Measurements from ENCODE around the gene ST3GAL5.
"Not testable (repeated sequence)": the region's sequence is repeated elsewhere in the genome, so short reads cannot be mapped to it uniquely, and the experiment has no call there.

ST3GAL5 gene

DNA sequence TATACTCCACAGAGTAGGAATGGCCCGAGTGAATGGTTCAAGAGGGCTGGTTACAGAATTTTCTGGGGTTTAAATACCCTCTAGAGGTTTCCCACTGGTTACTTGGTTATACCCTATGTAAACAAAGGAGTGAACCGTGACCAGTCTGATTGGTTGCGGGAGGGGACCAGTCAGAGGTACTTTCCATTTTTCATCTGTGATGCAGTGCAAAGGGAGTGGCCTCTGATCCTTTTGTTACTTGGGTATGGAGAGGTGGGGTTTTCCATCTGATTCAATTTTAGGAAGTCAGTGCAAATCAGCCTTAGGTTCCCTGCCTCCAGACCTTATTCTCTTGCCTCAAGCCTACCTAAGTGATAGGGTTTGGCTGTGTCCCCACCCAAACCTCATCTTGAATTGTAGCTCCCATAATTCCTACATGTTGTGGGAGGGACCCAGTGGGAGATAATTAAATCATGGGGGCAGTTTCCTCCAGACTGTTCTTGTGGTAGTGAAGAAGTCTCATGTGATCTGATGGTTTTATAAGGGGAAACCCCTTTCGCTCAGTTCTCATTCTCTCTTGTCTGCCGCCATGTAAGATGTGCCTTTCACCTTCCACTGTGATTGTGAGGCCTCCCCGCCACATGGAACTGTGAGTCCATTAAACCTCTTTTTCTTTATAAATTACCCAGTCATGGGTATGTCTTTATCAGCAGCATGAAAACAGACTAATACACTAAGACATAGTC, 5.9 kb upstream of the ST3GAL5 start:
- FAIRE-seq; DNase-seq (ENCODE audit: insufficient read length, low spot score): not testable (repeated sequence)

DNA sequence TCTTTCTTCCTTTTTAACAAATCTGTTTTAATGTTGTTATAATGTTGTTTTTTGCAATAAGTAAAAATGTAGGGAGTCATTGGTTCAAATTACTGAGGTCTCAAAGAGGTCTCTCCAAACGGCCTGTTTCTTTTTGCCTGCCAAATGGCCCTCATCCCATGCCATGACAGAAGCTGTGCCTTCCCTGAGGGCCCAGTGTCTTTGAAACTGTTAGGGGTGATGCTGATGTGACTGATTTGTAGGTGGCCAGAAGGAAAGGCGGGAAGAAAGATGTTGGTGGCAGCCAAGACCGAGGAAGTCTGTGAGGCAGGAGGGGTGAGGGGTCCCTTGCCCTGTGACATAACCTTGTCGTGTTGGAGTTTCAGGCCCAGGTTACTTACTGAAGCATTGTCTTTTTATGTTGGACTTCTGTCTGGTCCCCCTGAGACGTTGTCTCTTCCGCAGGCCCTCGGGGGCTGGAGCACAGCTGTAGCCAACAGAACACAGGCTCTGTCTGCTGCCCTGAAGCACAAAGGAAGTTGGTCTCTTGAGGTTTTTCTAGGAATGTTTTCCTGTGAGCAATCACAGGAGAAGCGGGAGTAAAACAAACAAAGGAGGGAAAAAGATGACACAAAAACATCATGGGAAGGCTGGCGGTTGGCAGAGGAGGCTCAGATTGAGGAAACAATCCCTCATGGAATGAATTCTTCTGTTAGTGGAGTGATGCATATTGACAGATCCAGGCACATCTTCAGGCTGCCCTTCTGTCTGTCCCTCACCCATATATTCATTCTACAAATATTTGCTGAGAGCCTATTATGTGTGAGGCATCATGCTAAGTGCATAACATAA, 4.9 kb upstream of the ST3GAL5 start:
- FAIRE-seq (no peak), DNase-seq (ENCODE audit: insufficient read length, low spot score) (peak; percentile 72)

DNA sequence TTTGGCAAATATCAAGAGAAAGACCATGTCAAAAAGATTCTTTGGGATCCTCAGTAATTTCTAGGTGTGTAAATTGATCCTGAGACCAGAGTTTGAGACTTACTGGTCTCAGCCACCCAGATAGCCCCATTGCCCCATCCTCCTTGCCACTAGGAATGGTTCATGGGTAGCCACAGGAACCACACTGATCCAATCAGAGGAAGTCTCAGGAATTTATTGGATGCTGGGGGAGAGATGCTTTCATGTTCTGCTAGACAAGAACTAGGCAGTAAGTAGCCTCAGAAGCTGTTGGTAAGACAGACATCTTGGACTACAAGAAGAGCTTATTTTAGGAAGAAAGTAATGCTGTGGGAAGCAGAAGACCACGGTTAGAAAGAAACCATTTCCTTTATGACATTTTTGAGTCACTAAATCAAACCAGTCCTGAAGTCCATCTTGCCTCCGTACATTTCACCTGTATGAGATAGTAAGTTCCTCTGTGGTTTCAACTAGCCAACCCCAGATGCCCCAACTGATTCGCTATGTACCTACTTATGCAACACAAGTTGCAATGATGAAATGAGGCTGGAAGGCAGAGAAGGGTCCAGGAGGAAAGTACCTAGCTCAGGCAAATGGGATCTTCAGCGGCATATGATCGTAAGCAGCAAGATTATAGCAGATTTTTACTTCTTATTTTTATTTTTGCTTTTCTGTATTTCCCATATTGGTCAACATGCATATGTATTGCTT, 3.6 kb upstream of the ST3GAL5 start:
- DNase-seq (ENCODE audit: insufficient read length, low spot score) (no peak), FAIRE-seq (no peak)

DNA sequence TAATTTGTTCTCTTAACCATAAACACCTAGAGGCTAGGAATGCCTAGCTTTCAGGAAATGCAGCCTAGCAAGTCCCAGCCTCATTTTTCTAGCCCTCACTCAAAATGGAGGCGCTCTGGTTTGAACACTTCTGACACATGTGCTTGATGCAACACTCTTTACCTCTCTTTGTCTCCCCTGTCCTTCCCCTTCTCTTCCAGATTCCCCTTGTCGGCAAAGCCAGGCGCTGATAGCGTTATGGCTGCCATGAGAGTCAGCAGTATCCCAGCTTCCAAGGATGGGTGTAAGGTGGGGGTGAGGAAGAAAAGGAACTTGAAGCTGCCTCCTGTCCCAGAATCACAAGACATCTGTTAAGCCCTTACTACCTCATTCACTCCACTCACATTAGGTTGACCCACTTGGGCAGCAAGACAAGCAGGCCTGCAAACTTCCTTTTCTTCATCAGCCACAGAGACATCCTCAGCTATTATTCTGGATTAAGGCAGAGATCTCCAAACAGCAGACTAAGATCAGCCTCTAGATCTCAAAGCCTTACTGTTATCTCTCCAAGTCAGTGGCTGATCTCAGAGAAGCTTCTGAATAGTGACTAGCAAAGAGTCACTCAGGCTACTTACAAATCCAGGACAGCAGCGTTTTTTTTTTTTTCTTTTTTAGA, 1.9 kb upstream of the ST3GAL5 start:
- DNase-seq (ENCODE audit: insufficient read length, low spot score) (no peak), FAIRE-seq (no peak)

DNA sequence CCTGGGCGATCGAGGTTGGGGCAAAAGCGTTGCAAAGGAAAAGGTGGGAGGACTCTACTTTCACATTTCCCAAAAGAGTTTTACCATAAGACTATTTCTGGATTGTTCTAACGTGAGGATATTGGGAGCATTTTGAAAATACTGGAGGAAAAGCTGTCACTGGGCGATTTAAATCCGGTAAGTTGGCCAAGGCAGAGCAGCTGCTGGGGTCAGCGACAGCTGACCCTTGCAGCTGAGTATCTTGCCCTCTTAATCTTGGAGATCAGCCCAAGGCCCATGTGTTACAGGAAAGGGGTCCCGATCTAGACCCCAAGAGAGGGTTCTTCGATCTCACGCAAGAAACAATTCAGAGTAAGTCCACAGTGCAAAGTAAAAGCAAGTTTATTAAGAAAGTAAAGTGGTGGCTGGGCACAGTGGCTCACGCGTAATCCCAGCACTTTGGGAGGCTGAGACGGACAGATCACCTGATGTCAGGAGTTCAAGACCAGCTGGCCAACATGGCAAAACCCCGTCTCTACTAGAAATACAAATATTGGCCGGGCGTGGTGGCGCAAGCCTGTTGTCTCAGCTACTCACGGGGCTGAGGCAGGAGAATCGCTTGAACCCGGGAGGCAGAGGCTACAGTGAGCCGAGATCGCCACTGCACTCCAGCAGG, 964 bp upstream of the ST3GAL5 start:
- FAIRE-seq (no peak), DNase-seq (ENCODE audit: insufficient read length, low spot score) (no peak)

DNA sequence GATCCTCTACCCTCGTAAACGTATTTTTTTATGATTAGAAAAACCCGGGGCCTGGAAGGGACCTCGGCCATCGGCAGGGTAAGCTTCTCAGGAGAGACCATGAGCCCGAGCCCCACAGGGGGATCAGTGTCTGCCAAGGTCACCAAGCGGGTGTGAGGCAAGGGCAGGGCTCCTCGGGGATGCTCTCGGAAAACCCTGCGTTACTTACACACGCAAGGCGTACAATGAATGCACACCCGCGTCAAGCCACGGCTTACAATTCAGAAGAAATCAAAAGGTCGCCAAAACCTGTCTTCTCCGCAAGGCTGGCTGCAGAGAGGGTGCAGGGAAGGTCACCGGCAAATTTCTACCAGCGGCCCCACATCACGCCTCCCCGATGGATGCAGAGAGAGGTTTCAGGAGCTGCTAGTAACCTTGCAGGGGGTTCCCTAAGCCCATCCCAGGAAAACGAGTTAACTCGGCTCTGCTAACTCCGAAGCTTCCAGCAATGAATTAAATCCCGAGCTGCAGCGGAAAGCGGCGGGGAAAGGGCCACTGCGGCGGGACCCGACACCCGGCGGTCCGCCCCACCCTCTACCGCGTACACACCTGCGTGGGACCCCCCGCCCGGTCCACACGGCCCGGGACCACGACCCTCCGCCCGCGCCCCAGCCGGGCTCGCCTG, 638 bp downstream of the ST3GAL5 start:
- DNase-seq (ENCODE audit: insufficient read length, low spot score): no peak

DNA sequence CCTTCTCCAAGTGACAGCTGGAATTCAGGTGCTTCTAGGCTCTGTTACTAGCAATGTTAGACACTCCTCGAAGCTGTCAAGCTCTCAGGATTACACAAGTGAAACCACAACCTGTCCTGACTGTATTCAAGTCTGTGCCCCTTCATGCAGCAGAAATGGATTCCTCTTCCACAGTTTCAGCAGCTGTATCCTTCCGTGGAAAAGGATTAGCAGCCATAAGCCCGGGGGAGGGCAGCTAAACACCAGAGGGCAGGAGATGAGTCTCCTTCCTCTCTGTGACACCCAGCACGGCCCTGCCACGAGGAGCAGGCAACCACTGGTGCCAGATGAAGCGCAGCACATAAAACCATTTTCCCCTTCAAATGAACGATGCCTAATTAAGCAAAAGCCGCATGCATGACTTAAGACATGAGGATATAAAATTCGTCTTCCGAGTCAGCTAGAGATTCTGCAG, 1.2 kb downstream of the ST3GAL5 start:
- no peak for DNase-seq (ENCODE audit: insufficient read length, low spot score)
- peak; percentile 31 for FAIRE-seq

More for the DNA sequence above, 638 bp downstream of the ST3GAL5 start:
- FAIRE-seq: no peak

DNA sequence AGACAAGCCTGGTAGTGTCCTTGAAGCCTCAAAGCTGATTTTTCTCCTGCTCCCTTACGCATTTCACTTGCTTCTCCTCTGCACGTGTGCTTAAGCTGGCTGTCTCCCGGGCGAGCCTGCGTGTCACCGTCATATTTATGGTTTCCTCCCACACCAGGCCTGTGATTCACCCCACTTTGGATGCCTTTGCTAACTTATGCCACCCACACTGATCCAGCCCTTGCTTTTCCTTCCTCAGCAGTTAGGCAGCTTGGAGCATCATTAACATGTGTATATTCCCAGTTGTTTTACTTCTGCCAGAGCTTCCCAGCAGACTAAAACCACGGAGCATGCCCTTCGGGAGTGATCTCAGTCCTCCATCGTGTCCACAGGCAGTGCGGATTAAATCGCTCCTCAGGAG, 2.2 kb downstream of the ST3GAL5 start:
- peak; percentile 88 for DNase-seq (ENCODE audit: insufficient read length, low spot score)
- FAIRE-seq: peak; percentile 89

DNA sequence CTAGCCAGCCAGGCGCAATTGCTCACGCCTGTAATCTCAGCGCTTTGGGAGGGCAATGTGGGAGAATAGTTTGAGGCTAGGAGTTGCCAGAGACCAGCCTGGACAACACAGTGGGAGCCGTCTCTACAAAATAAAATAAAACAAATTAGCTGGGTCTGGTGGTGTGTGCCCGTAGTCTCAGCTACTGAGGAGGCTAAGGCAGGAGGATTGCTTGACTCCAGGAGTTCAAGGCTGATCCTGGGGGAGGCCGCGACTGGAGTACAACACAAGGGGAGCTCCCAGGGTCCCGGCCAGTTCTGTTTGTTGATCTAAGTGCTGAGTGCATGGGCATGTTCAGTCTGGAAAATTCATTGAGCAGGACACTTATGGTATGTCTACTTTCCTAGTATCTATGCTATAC, 2.6 kb downstream of the ST3GAL5 start:
- no peak for FAIRE-seq
- no peak for DNase-seq (ENCODE audit: insufficient read length, low spot score)

DNA sequence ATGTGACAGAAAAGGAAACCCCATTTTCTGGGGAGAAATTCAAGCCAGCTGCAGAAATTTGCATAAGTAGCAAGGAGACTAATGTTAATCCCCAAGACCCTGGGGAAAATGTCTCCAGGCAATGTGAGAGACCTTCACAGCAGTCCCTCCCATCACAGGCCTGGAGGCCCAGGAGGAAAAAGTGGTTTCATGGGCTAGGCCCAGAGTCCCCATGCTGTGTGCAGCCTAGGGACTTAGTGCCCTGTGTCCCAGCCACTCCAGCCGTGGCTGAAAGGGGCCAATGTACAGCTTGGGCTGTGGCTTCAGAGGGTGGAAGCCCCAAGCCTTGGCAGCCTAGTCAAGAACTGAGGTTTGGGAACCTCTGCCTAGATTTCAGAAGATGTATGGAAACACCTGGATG, 7.0 kb downstream of the ST3GAL5 start:
- FAIRE-seq; DNase-seq (ENCODE audit: insufficient read length, low spot score): not testable (repeated sequence)

DNA sequence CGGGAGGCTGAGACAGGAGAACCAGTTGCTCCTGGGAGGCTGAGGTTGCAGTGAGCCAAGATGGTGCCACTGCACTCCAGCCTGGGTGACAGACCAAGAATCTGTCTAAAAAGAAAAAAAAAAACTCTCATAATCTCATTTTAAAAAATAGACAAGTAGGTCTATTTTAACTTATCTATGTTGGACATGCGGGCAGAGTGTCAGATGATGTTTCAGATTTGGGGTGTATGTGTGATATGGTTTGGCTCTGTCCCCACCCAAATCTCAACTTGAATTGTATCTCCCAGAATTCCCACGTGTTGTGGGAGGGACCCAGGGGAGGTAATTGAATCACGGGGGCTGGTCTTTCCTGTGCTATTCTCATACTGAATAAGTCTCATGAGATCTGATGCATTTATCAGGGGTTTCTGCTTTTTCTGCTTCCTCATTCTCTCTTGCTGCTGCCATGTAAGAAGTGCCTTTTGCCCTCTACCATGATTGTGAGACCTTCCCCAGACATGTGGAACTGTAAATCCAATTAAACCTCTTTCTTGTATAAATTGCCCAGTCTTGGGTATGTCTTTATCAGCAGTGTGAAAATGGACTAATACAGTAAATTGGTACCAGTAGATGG, 8.0 kb downstream of the ST3GAL5 start:
- DNase-seq (ENCODE audit: insufficient read length, low spot score); FAIRE-seq: not testable (repeated sequence)

DNA sequence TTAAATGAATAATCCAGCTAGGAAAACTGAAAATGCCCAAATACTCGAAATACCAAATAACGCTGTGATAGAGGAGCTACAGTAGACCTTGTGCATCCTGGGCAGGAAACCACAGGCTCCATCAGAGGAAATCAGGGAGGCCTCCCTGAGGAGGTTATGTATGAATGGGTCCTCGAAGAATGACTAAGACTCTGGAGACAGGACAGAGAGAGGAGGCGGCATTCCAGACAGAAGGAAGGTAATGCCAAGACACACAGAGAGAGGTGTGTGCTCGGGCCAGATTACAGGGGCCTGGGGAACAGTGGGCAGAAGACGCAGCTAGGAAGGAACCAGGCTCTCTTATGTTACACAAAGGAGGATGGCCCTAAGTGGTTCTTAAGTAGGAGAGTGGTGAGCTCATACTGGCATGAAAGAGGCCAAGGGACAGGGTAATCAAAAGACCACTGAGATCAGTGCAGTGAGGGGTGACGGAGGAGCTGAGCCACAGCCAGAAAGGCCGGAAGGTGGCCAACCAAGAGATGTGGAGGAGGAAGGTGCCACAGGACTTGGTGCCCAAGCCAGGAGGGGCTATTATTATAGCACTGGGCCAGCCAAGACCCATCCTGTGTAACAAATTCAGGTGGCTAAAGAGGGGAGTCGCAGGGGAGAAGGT, 9.9 kb downstream of the ST3GAL5 start:
- no peak for FAIRE-seq
- no peak for DNase-seq (ENCODE audit: insufficient read length, low spot score)

DNA sequence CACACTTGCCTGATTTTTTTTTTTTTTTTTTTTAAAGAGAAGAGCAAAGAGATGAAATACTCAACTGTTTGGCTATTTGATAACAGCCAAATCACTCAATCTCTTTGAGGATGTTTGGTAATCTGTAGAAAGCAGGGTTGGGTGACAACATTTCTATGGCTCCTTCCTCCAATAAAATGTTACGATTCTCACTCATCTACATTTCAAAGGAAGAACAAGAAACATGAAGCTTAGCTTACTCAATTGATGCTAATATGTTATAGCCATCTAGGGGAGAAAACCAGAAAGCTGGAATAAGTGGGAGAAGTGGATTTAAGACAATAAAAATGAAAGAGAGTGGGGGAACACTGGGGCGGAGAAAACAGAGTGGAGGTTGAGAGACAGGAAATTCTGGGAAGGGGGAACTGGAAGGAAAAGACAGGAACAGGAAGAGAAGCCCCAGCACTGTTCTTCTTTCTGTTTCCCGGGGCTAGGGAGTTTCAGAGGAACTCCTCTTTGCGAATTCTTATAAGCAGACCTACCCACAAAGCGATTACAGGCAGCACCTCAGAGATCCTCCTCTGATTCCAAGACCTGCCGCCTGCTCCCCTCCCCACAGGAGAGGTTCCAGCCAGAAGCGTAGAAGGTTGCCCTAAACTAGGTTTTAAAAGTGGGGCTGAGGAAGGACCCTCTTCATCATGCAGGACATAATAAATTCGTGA, 13.3 kb downstream of the ST3GAL5 start:
- FAIRE-seq (no peak), DNase-seq (ENCODE audit: insufficient read length, low spot score) (no peak)

DNA sequence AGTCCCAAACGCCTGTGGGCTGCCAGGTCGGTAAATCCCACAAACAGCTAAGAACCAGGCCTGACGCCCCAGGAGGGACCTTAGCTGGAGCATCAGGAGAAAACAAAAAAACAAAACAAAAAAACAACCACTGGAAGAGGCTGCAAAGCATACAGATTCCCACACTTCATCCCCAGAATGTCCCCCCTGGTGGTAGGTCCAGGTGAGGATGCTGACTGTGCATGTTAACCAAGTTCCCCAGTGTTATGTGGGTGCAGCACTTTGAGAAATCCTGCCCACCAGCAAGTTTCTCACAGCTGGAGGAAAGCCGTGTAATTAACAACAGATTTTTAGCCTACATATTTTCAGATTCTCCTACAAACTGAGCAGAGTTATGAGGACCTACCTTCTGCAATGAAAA, 15.1 kb downstream of the ST3GAL5 start:
- FAIRE-seq: no peak
- no peak for DNase-seq (ENCODE audit: insufficient read length, low spot score)

DNA sequence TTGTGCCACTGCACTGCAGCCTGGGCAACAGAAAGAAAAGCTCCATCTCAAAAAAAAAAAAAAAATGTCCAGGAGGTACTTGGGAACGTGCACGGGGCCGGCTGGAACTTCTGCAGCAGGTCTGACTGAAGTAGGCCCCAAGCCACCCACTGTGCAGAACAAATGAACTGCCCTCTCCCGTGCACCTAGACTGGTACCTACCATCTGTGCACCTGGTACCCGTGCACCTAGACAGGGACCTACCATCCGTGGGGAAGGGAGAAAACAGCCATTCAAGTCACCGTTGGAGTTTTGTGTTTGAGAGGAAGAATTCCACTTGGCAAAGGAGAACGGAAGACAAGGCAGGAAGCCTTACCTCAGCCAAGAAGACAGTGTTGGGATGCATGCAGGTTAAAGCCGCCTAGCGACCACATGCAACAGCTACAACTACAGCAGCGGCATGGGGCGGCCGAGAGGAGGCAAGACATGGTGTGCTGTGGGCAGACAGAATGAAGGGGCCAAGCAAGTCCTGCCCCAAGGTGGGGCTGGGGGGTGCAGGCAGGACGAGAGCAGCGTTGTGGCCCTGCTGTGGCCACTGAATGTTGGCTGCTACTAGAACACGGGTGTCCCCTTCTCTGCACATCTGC, 16.1 kb downstream of the ST3GAL5 start:
- no peak for DNase-seq (ENCODE audit: insufficient read length, low spot score)
- FAIRE-seq: no peak

DNA sequence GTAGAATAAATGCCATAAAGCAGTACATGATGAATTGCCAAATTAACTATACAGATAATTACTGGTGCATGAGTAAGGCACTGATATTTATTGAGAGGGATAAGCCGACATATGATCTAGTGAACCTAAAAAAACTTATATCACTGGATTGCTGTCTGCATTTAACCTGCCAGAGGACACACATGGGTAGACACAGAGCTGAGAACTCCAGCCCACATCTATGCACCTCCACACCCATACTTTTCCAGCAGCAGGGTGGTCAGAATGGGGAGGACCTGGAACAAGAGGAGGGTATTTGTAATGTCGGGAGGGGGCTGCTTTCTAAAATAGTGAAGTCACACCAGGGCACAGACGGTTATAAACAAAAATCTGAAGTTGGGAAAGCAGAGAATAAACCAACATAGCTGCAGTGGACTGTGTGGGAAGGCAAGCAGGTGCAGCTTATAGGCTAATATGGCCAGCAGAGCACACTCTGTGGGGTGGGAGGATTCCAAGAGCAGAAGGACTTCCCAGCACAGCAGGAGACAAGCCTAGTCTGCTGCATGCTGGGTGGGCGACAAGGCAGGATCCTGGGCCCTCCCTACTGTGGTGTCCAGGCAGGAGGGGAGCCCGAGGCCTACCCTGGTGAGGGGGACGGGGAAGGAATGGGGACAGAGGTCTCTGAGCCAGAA, 17.2 kb downstream of the ST3GAL5 start:
- no peak for DNase-seq (ENCODE audit: insufficient read length, low spot score)
- FAIRE-seq: no peak

DNA sequence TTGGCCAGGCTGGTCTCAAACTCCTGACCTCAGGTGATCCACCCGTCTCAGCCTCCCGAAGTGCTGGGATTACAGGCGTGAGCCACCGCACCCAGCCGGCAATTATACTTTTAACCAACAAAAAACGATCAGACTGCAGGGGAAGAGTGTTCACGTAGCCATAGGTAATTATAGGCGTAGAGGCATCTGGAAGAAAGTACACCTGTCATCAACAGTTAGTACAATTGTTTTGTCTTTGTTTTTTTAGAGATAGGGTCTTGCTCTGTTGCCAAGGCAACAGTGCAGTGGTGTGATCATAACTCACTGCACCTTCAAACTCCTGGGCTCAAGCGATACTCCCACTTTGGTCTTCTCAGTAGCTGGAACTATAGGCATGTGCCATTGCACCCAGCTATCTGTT, 20.0 kb downstream of the ST3GAL5 start:
- DNase-seq (ENCODE audit: insufficient read length, low spot score): no peak
- no peak for FAIRE-seq
